HFFc6 (cell line): Measurements from ENCODE around the gene DCT. TPM values are rescaled to one million over a fixed set of nuclear protein-coding genes. Genes with fewer than 3 reads are reported as not detected.

Experiments used
- DNase-seq: peaks from one replicate; pipeline ENCODE4 v3.0.0-alpha.2; 2018
- H3K27ac Mint-ChIP-seq: 2 replicates; pipeline ENCODE4 v1.8.0; 2020; ENCODE audit warnings: mild to moderate bottlenecking, mixed read lengths
- H3K27me3 Mint-ChIP-seq: 2 replicates; pipeline ENCODE4 v1.8.0; 2021; ENCODE audit warnings: mild to moderate bottlenecking, moderate library complexity, mixed read lengths; ENCODE audit not compliant: insufficient read depth
- H3K36me3 Mint-ChIP-seq: 2 replicates; pipeline ENCODE4 v1.8.0; 2021; ENCODE audit warnings: low read depth, mixed read lengths
- H3K4me1 Mint-ChIP-seq: 2 replicates; pipeline ENCODE4 v1.8.0; 2020; ENCODE audit warnings: low read depth, mixed read lengths
- H3K4me3 Mint-ChIP-seq: 2 replicates; pipeline ENCODE4 v1.8.0; 2020; ENCODE audit warnings: mild to moderate bottlenecking, moderate library complexity, mixed read lengths
- H3K9me3 Mint-ChIP-seq: 2 replicates; pipeline ENCODE4 v1.8.0; 2020; ENCODE audit warnings: mild to moderate bottlenecking, mixed read lengths
- total RNA-seq, 6 experiments: library from RNA; stranded (reverse); fragmentation: NEBNext Ultra II Directional; extraction: Animal tissue kit (Norgen Biotek cat#: 25700); gene quantifications; 2 replicates in 1 of 6; 3 replicates in 5 of 6; pipeline ENCODE4 v1.2.3, GENCODE V29; 2021
- TF ChIP-seq, protein P1 (sequence below): fragments of 200-600 bp; sonication (generic); IDR thresholded peaks from 2 replicates; pipeline ENCODE4 v1.5.0; 2021; ENCODE audit warnings: antibody characterized with exemption, mild to moderate bottlenecking

The DCT gene
- total RNA-seq, 6 experiments from 2014 or later, result not detected

DNA sequence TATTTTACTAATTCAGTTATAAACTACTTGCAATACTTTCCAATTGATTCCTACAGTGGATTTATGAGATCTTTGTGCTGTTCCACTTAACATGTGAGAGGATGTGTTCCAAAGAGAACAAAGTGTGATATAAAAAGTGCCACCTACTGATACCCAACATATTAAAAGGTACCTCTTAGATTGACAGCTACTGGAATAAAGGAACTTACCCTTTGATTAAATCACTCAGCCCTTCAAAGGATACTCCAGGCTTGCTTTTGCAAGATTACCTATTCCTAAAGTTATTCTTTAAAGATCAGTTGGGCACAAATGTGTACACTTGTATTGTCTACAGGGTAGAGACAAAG is 65.9 kb downstream of the DCT start:
- H3K27me3 Mint-ChIP-seq, result peaks cover 3% of the 10 kb centered on the region
- no peak for DNase-seq
- no peak overlapping the region for H3K27ac Mint-ChIP-seq
- no peak overlapping the region for H3K4me3 Mint-ChIP-seq
- no peaks in the 10 kb centered on the region for H3K9me3 Mint-ChIP-seq
- H3K36me3 Mint-ChIP-seq, result no peaks in the 10 kb centered on the region
- TF ChIP-seq, protein P1, sequence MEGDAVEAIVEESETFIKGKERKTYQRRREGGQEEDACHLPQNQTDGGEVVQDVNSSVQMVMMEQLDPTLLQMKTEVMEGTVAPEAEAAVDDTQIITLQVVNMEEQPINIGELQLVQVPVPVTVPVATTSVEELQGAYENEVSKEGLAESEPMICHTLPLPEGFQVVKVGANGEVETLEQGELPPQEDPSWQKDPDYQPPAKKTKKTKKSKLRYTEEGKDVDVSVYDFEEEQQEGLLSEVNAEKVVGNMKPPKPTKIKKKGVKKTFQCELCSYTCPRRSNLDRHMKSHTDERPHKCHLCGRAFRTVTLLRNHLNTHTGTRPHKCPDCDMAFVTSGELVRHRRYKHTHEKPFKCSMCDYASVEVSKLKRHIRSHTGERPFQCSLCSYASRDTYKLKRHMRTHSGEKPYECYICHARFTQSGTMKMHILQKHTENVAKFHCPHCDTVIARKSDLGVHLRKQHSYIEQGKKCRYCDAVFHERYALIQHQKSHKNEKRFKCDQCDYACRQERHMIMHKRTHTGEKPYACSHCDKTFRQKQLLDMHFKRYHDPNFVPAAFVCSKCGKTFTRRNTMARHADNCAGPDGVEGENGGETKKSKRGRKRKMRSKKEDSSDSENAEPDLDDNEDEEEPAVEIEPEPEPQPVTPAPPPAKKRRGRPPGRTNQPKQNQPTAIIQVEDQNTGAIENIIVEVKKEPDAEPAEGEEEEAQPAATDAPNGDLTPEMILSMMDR, result no peak
- peaks cover 2% of the 10 kb centered on the region; the same call in 1 of the 2 replicates for H3K4me1 Mint-ChIP-seq

DNA sequence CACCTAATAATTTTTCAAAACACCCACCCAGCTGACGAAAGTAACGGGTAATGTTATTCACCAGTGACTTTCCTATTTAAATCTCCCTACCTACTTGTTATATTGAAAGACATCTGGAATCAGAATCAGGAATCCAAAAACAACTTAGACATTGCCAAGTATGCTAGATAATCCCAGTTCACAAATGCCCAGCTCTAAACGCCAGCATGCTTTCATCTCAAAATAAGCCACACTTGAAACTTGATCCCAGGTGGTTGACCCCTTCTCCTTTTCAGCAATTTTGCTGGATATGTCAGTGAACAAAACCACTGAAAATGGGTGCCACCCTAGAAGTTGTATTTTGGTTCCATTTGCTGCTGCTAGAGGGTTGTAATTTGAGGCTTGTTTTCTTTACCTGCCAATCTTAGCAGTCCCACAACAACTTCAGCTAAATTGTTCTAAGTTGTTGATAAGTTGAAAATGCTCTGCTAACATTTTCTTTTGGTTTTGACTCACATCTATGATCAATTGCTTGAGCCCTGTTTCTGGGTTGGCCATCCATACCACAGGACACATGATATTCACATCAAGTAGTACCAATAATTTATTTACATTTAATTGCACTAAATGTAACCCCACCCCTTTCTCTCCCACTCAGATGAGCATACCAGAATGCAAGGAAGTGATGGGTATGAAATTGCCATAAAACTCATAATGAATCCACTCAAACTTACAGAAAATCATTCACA is 66.4 kb downstream of the DCT start:
- Mint-ChIP-seq H3K36me3 (no peaks in the 10 kb centered on the region), H3K4me3 (no peak overlapping the region), H3K27ac (no peak overlapping the region), H3K9me3 (no peaks in the 10 kb centered on the region), H3K27me3 (peaks cover 3% of the 10 kb centered on the region), H3K4me1 (no peaks in the 10 kb centered on the region)
- DNase-seq, result no peak
- TF ChIP-seq, protein P1, result no peak

DNA sequence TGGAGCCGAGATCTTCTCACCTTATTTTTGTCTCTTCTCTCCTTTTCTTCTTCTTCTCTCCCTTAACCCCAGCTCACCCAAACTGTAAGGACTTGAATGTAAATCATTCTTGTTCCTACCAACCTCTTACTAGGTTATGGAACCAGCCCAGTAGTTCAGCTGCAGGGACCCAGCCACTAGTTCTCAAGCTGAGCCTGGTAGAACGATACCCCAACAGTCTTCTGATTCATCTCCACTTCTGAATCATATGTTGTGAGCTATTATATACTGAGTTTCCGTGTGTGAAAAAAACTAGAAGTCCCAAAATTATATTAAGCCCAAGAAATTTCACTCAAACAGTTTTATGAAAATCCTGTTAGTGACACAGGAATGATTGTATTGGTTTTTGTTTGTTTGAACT is 67.7 kb downstream of the DCT start:
- peaks cover 1% of the 10 kb centered on the region; the same call in 1 of the 2 replicates for H3K27me3 Mint-ChIP-seq
- TF ChIP-seq, protein P1, result no peak
- no peaks in the 10 kb centered on the region for H3K9me3 Mint-ChIP-seq
- H3K4me1 Mint-ChIP-seq, result no peaks in the 10 kb centered on the region
- DNase-seq, result no peak
- no peak overlapping the region for H3K4me3 Mint-ChIP-seq
- no peak overlapping the region for H3K27ac Mint-ChIP-seq
- no peaks in the 10 kb centered on the region for H3K36me3 Mint-ChIP-seq

DNA sequence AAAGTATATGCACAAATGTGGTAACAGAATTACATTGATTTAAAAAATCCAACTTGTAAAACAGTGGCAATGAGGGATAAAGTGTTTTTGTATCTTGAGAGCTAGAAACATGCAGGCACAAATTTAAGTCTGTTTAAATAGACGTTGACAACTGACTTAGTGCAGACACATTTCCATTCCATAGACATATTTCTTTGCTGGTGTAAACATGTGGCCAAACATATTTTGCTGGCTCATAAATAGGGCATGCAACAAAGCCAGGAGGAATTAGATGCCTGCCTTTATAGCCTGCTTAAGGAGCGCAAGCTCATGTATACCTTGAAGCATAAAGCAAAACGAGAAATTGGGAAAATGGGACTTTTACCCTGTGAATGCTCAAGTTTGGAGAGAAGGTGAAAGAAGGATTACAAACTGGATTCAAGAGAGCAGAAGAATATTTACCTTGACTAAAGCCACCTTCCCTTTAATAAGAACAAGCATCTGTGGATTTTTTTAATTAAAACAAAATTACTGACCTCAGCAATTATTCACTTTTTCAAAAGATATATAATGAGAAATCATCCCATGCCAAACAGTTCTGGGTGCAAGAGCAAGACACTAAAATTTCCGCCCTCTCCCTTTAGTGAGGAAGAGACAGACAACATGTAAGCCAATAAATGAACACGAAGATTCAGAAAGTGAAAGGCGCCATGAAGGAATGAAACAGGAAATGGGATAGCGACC is 71.0 kb downstream of the DCT start:
- Mint-ChIP-seq H3K4me1 (no peaks in the 10 kb centered on the region), H3K9me3 (no peaks in the 10 kb centered on the region), H3K27me3 (no peaks in the 10 kb centered on the region), H3K27ac (no peak overlapping the region), H3K4me3 (no peak overlapping the region), H3K36me3 (no peaks in the 10 kb centered on the region)
- TF ChIP-seq, protein P1, result no peak
- no peak for DNase-seq

DNA sequence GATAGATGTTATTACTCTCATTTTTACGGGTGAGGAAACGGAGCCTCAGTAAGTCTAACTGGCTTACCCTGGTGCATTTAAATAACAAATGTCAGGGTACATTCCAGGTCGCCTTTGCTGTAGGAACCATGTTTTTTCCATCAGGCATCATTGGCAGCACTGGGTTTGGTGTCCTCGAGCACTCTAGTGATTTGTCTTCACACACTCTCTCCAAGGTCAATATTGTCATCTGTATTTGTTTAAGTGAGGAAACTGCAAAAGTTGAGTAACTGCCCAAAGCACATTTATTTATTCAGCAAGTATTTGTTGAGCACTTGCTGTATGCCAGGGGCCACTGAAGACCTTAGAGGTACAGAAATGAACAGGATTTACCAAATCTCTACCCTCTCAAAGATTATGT is 78.6 kb downstream of the DCT start:
- no peaks in the 10 kb centered on the region for H3K27me3 Mint-ChIP-seq
- no peak overlapping the region for H3K27ac Mint-ChIP-seq
- H3K36me3 Mint-ChIP-seq, result no peaks in the 10 kb centered on the region
- TF ChIP-seq, protein P1, result no peak
- no peaks in the 10 kb centered on the region for H3K4me1 Mint-ChIP-seq
- H3K9me3 Mint-ChIP-seq, result no peaks in the 10 kb centered on the region
- no peak for DNase-seq
- no peak overlapping the region for H3K4me3 Mint-ChIP-seq
